ENCODE data around the gene PIP4K2A.

DNA sequence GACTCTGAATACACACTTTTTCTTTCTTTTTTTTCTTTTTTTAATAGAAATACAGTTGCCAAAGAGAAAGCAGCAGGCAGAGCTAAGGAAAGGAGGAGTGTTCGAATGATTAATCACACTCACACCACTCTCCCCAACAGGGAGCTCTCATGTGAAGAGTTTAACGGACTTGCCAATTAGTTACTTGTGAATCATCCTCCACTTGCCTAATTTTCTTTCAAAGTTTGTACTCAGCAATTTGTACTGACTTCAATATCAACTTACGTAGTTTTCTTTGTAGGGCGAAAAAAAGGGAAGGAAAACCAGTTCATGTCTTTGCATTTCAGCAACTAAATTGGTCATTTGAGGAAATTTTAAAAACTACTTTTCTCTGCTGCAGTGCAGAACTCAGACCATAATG, 109.2 kb downstream of the PIP4K2A start:
- TF ChIP-seq, protein P1, sequence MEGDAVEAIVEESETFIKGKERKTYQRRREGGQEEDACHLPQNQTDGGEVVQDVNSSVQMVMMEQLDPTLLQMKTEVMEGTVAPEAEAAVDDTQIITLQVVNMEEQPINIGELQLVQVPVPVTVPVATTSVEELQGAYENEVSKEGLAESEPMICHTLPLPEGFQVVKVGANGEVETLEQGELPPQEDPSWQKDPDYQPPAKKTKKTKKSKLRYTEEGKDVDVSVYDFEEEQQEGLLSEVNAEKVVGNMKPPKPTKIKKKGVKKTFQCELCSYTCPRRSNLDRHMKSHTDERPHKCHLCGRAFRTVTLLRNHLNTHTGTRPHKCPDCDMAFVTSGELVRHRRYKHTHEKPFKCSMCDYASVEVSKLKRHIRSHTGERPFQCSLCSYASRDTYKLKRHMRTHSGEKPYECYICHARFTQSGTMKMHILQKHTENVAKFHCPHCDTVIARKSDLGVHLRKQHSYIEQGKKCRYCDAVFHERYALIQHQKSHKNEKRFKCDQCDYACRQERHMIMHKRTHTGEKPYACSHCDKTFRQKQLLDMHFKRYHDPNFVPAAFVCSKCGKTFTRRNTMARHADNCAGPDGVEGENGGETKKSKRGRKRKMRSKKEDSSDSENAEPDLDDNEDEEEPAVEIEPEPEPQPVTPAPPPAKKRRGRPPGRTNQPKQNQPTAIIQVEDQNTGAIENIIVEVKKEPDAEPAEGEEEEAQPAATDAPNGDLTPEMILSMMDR (conservative IDR thresholded peaks at IDR 0.05), result no peak
- no peak for TF ChIP-seq EZH2 (IDR thresholded peaks at IDR 0.05; ENCODE audit: low read depth)
